NT2/D1 (cell line): ENCODE results near the gene CFAP58.

Experiments used
- DNase-seq: peaks from one replicate; pipeline ENCODE4 v3.0.0-alpha.2; 2011; ENCODE audit warnings: low read depth, low spot score
- H3K27me3 ChIP-seq: 2 replicates; pipeline ENCODE4 v1.6.0; 2011; ENCODE audit warnings: mild to moderate bottlenecking; ENCODE audit not compliant: insufficient read length, insufficient read depth
- H3K36me3 ChIP-seq: 2 replicates; pipeline ENCODE4 v1.6.1; 2011; ENCODE audit warnings: mild to moderate bottlenecking, low read length, mixed read lengths; ENCODE audit not compliant: insufficient read depth, insufficient read length
- H3K4me1 ChIP-seq: 2 replicates; pipeline ENCODE4 v1.5.1; 2011; ENCODE audit not compliant: insufficient read depth, insufficient read length
- H3K4me3 ChIP-seq: 2 replicates; pipeline ENCODE4 v1.5.1; 2011; ENCODE audit warnings: low read depth; ENCODE audit not compliant: insufficient read length
- H3K9ac ChIP-seq: 2 replicates; pipeline ENCODE4 v1.6.0; 2011; ENCODE audit warnings: low read depth; ENCODE audit not compliant: insufficient read length
- H3K9me3 ChIP-seq: 2 replicates; pipeline ENCODE4 v1.5.1; 2011; ENCODE audit warnings: mild to moderate bottlenecking, low read length; ENCODE audit not compliant: insufficient read depth
- SUZ12 ChIP-seq: IDR thresholded peaks from 2 replicates; pipeline ENCODE4 v1.6.1; 2011; ENCODE audit not compliant: insufficient read length, insufficient read depth; ENCODE audit errors: extremely low read depth
- YY1 ChIP-seq: IDR thresholded peaks from 2 replicates; pipeline ENCODE4 v1.6.1; 2011; ENCODE audit not compliant: insufficient read length, insufficient read depth
- ZNF274 ChIP-seq: IDR thresholded peaks from 2 replicates; pipeline ENCODE4 v1.6.1; 2011; ENCODE audit warnings: mild to moderate bottlenecking, low read depth, low read length

Gene CFAP58

GRCh38 chr10:104488439-104488832 is 134.8 kb downstream of the CFAP58 start:
- Histone ChIP-seq H3K36me3 (no peaks in the 10 kb centered on the region), H3K4me1 (no peaks in the 10 kb centered on the region), H3K27me3 (no peaks in the 10 kb centered on the region), H3K9ac (no peak overlapping the region), H3K9me3 (no peaks in the 10 kb centered on the region), H3K4me3 (no peak overlapping the region)
- DNase-seq: no peak
- TF ChIP-seq SUZ12 (no peak), YY1 (no peak), ZNF274 (no peak)

GRCh38 chr10:104492329-104492940 is 138.8 kb downstream of the CFAP58 start:
- TF ChIP-seq YY1 (no peak), SUZ12 (no peak), ZNF274 (no peak)
- DNase-seq: no peak
- Histone ChIP-seq H3K36me3 (no peaks in the 10 kb centered on the region), H3K27me3 (no peaks in the 10 kb centered on the region), H3K9ac (no peak overlapping the region), H3K4me3 (no peak overlapping the region), H3K9me3 (no peaks in the 10 kb centered on the region), H3K4me1 (no peaks in the 10 kb centered on the region)

GRCh38 chr10:104498347-104499081 is 144.9 kb downstream of the CFAP58 start:
- Histone ChIP-seq H3K36me3 (no peaks in the 10 kb centered on the region), H3K4me1 (peaks cover 2% of the 10 kb centered on the region), H3K4me3 (no peak overlapping the region), H3K9me3 (no peaks in the 10 kb centered on the region), H3K9ac (no peak overlapping the region), H3K27me3 (peaks cover 6% of the 10 kb centered on the region)
- TF ChIP-seq ZNF274 (no peak), YY1 (no peak), SUZ12 (no peak)
- DNase-seq: no peak

- H3K4me3 ChIP-seq: no peak overlapping the region
- no peaks in the 10 kb centered on the region for H3K9me3 ChIP-seq
- no peak for DNase-seq
- H3K36me3 ChIP-seq: no peaks in the 10 kb centered on the region
- H3K9ac ChIP-seq: no peak overlapping the region
- H3K4me1 ChIP-seq: peaks cover 2% of the 10 kb centered on the region
- H3K27me3 ChIP-seq: peaks cover 6% of the 10 kb centered on the region
- TF ChIP-seq ZNF274: no peak
- TF ChIP-seq SUZ12: no peak
- TF ChIP-seq YY1: no peak
Observed at GRCh38 chr10:104501449-104501848, 147.8 kb downstream of the CFAP58 start.

- Histone ChIP-seq H3K9me3 (no peaks in the 10 kb centered on the region), H3K9ac (no peak overlapping the region), H3K36me3 (no peaks in the 10 kb centered on the region), H3K27me3 (peaks cover 6% of the 10 kb centered on the region), H3K4me1 (peaks cover 2% of the 10 kb centered on the region), H3K4me3 (no peak overlapping the region)
- TF ChIP-seq SUZ12 (no peak), YY1 (no peak), ZNF274 (no peak)
- no peak for DNase-seq
Observed at GRCh38 chr10:104501864-104502579, 148.4 kb downstream of the CFAP58 start.

- no peak overlapping the region for H3K9ac ChIP-seq
- no peak for TF ChIP-seq YY1
- TF ChIP-seq SUZ12: no peak
- no peak for TF ChIP-seq ZNF274
Observed at GRCh38 chr10:104502907-104503306, 149.3 kb downstream of the CFAP58 start.

More at GRCh38 chr10:104502907-104503306, 149.3 kb downstream of the CFAP58 start:
- no peak for DNase-seq
- H3K9me3 ChIP-seq: no peaks in the 10 kb centered on the region
- H3K4me1 ChIP-seq: peaks cover 2% of the 10 kb centered on the region
- no peaks in the 10 kb centered on the region for H3K36me3 ChIP-seq
- H3K27me3 ChIP-seq: peaks cover 6% of the 10 kb centered on the region
- H3K4me3 ChIP-seq: no peak overlapping the region
